Measurements from ENCODE around the gene RPRD1B. TPM values are rescaled to one million over a fixed set of nuclear protein-coding genes. Genes with fewer than 3 reads are reported as not detected.

RPRD1B gene
- total RNA-seq, 1 experiment from 2014 or later: 43.6 TPM

- Histone ChIP-seq H4K20me1 (ENCODE audit: low read length) (0 out of 2 replicates have a peak, but pooled peaks cover 13% of the 10 kb centered on the region), H3K79me2 (ENCODE audit: low read length) (peaks cover 84% of the 10 kb centered on the region), H3K9ac (ENCODE audit: low read length) (no peak overlapping the region), H2AFZ (ENCODE audit: low read length) (no peak overlapping the region), H3K4me1 (ENCODE audit: insufficient read depth, low read length) (peaks cover 56% of the 10 kb centered on the region), H3F3A (ENCODE audit: low read length, unreplicated experiment) (peaks cover 17% of the 10 kb centered on the region), H3K4me2 (ENCODE audit: low read length) (no peak overlapping the region), H3K9me2 (replicated peaks; ENCODE audit: low read length) (no peaks in the 10 kb centered on the region), H3K36me3 (ENCODE audit: low read depth, low read length) (peaks cover 59% of the 10 kb centered on the region; the same call in 1 of the 2 replicates), H3K27me3 (ENCODE audit: low read length) (no peaks in the 10 kb centered on the region), H3K9me3 (ENCODE audit: low read length) (no peaks in the 10 kb centered on the region), H3K4me3 (ENCODE audit: low read length) (no peak overlapping the region), H3K27ac (ENCODE audit: low read length) (no peak overlapping the region)
- TF ChIP-seq EZH2phosphoT487 (IDR thresholded peaks at IDR 0.05; ENCODE audit: borderline replicate concordance, low read length): no peak
- no peak for TF ChIP-seq CTCF (conservative IDR thresholded peaks at IDR 0.05; ENCODE audit: low read depth, low read length)
- no peak for TF ChIP-seq EZH2 (IDR thresholded peaks at IDR 0.05; ENCODE audit: low read length, unreplicated experiment)
- POLR2A ChIA-PET (ENCODE audit: unreplicated experiment): no interaction called here
- DNase-seq (no peak), ATAC-seq (no peak)
- intact Hi-C loops (cut with micrococcal nuclease): no loop called here
- BruUV-seq (replicated peaks): no TSS peak
- CTCF ChIA-PET: no interaction called here
Observed at GRCh38 chr20:38046572-38046971, 13.0 kb downstream of the RPRD1B start.

- H3K9me3 ChIP-seq (ENCODE audit: low read length): no peaks in the 10 kb centered on the region
- H3K27me3 ChIP-seq (ENCODE audit: low read length): no peaks in the 10 kb centered on the region
- H3K27ac ChIP-seq (ENCODE audit: low read length): peak overlapping the region; percentile 28
- intact Hi-C loops (cut with micrococcal nuclease): loop anchor here (10.0 kb wide), 1 partner anchor 485 kb away; no protein-coding TSS in a partner anchor
- peaks cover 92% of the 10 kb centered on the region for H3K79me2 ChIP-seq (ENCODE audit: low read length)
- H3K9me2 ChIP-seq (replicated peaks; ENCODE audit: low read length): no peaks in the 10 kb centered on the region
- peaks cover 7% of the 10 kb centered on the region for H3F3A ChIP-seq (ENCODE audit: low read length, unreplicated experiment)
- H3K4me2 ChIP-seq (ENCODE audit: low read length): peak overlapping the region; percentile 28
- peaks cover 28% of the 10 kb centered on the region for H3K4me1 ChIP-seq (ENCODE audit: insufficient read depth, low read length)
- H4K20me1 ChIP-seq (ENCODE audit: low read length): 0 out of 2 replicates have a peak, but pooled peaks cover 12% of the 10 kb centered on the region
- BruUV-seq (replicated peaks): no TSS peak
- H3K36me3 ChIP-seq (ENCODE audit: low read depth, low read length): peaks cover 51% of the 10 kb centered on the region; the same call in 1 of the 2 replicates
- ChIA-PET CTCF (no interaction called here), POLR2A (ENCODE audit: unreplicated experiment) (no interaction called here)
- no peak overlapping the region for H2AFZ ChIP-seq (ENCODE audit: low read length)
- no peak for TF ChIP-seq EZH2 (IDR thresholded peaks at IDR 0.05; ENCODE audit: low read length, unreplicated experiment)
- H3K9ac ChIP-seq (ENCODE audit: low read length): no peak overlapping the region
- ATAC-seq (peak; percentile 82), DNase-seq (peak; percentile 86)
- H3K4me3 ChIP-seq (ENCODE audit: low read length): no peak overlapping the region
Observed at GRCh38 chr20:38049800-38050199, 16.3 kb downstream of the RPRD1B start.

GRCh38 chr20:38050686-38051085 lies 17.1 kb downstream of the RPRD1B start:
- H2AFZ ChIP-seq (ENCODE audit: low read length): no peak overlapping the region
- no peaks in the 10 kb centered on the region for H3K9me3 ChIP-seq (ENCODE audit: low read length)
- TF ChIP-seq EZH2 (IDR thresholded peaks at IDR 0.05; ENCODE audit: low read length, unreplicated experiment) (no peak), EZH2phosphoT487 (IDR thresholded peaks at IDR 0.05; ENCODE audit: borderline replicate concordance, low read length) (no peak), CTCF (conservative IDR thresholded peaks at IDR 0.05; ENCODE audit: low read depth, low read length) (no peak)
- ATAC-seq: no peak
- ChIA-PET POLR2A (ENCODE audit: unreplicated experiment) (no interaction called here), CTCF (interaction anchor here (0.6 kb wide), 1 partner anchor 59 kb away, joined by 3 read pairs; no protein-coding TSS in a partner anchor)
- H3K9me2 ChIP-seq (replicated peaks; ENCODE audit: low read length): no peaks in the 10 kb centered on the region
- H4K20me1 ChIP-seq (ENCODE audit: low read length): 0 out of 2 replicates have a peak, but pooled peaks cover 12% of the 10 kb centered on the region
- H3K4me2 ChIP-seq (ENCODE audit: low read length): peak overlapping the region; percentile 28
- no peak overlapping the region for H3K4me3 ChIP-seq (ENCODE audit: low read length)
- H3K4me1 ChIP-seq (ENCODE audit: insufficient read depth, low read length): peaks cover 21% of the 10 kb centered on the region
- H3F3A ChIP-seq (ENCODE audit: low read length, unreplicated experiment): peaks cover 7% of the 10 kb centered on the region
- BruUV-seq (replicated peaks): no TSS peak
- H3K9ac ChIP-seq (ENCODE audit: low read length): no peak overlapping the region
- intact Hi-C loops (cut with micrococcal nuclease): loop anchor here (10.0 kb wide), 1 partner anchor 486 kb away; no protein-coding TSS in a partner anchor
- peaks cover 92% of the 10 kb centered on the region for H3K79me2 ChIP-seq (ENCODE audit: low read length)
- peak overlapping the region; percentile 28; the same call in 1 of the 2 replicates for H3K27ac ChIP-seq (ENCODE audit: low read length)
- DNase-seq: no peak
- no peaks in the 10 kb centered on the region for H3K27me3 ChIP-seq (ENCODE audit: low read length)
- peaks cover 45% of the 10 kb centered on the region for H3K36me3 ChIP-seq (ENCODE audit: low read depth, low read length)
